Measurements from ENCODE around the gene VPS41. TPM values are rescaled to one million over a fixed set of nuclear protein-coding genes. Genes with fewer than 3 reads are reported as not detected.

VPS41 gene
- total and polyA plus RNA-seq, 2 of the 13 experiments (the other 11 are each of a cell fraction or from before 2014, with no cell fraction given) = 12.1 to 43.4 TPM

- WGBS (ENCODE audit: low lambda C conversion rate) = 93% methylated on average over 1 of the region's 1 CpG
- TF ChIP-seq ZBTB38 (CRISPR knock-in tag; IDR thresholded peaks at IDR 0.05) (no peak), MED13 (CRISPR knock-in tag; IDR thresholded peaks at IDR 0.05) (no peak)
- FAIRE-seq (no peak), DNase-seq (ENCODE audit: low spot score) (no peak), ATAC-seq (no peak)
- H3K79me2 ChIP-seq (ENCODE audit: insufficient read depth, low read length) = no peaks in the 10 kb centered on the region
- ChIA-PET CTCF (ENCODE audit: low intra/inter-chr PET ratio, low total read pairs) (no interaction called here), POLR2A (no interaction called here)
- no peaks in the 10 kb centered on the region for H3K4me1 ChIP-seq (ENCODE audit: insufficient read depth, low read length)
- H3K36me3 ChIP-seq (replicated peaks in 1 of 2; ENCODE audit: control insufficient read depth in 1 of 2, insufficient read depth in 2 of 2, low read length in 2 of 2) = peaks cover 4 to 17% of the 10 kb centered on the region in 2 experiments
- H3K27me3 ChIP-seq (ENCODE audit: control insufficient read depth in 1 of 2, insufficient read depth in 2 of 2, low read length in 2 of 2) = no peaks in the 10 kb centered on the region
- no peak overlapping the region for H3K4me2 ChIP-seq (ENCODE audit: low read depth, low read length)
- no peak overlapping the region for H3K4me3 ChIP-seq (replicated peaks in 1 of 3; ENCODE audit: insufficient read depth in 1 of 3, low read depth in 2 of 3, low read length in 3 of 3)
- no peak overlapping the region for H3K9ac ChIP-seq (ENCODE audit: insufficient read depth, low read depth, low read length)
- H3K27ac ChIP-seq (ENCODE audit: extremely low read length, insufficient read depth, low read length) = no peak overlapping the region
- no TSS peak for BruUV-seq (replicated peaks)
- intact Hi-C loops (cut with micrococcal nuclease; ENCODE audit: unreplicated experiment) (no loop called here), in situ Hi-C loops (cut with HindIII; ENCODE audit: extremely low pct_ligation_motif_present, low pct_unique_long_range_greater_than_20kb) (no loop called here)
- no peaks in the 10 kb centered on the region for H4K20me1 ChIP-seq (ENCODE audit: insufficient read depth, low read length)
- H3K9me3 ChIP-seq (ENCODE audit: low read length) = no peaks in the 10 kb centered on the region
- H2AFZ ChIP-seq (ENCODE audit: low read length) = no peak overlapping the region
Measured at GRCh38 chr7:38743899-38744298, 165.1 kb downstream of the VPS41 start.

GRCh38 chr7:38740041-38740440 lies 168.9 kb downstream of the VPS41 start:
- ChIA-PET POLR2A (no interaction called here), CTCF (ENCODE audit: low intra/inter-chr PET ratio, low total read pairs) (no interaction called here)
- no peak overlapping the region for H3K9ac ChIP-seq (ENCODE audit: insufficient read depth, low read depth, low read length)
- peaks cover 3 to 17% of the 10 kb centered on the region in 2 experiments for H3K36me3 ChIP-seq (replicated peaks in 1 of 2; ENCODE audit: control insufficient read depth in 1 of 2, insufficient read depth in 2 of 2, low read length in 2 of 2)
- no TSS peak for BruUV-seq (replicated peaks)
- intact Hi-C loops (cut with micrococcal nuclease; ENCODE audit: unreplicated experiment) (no loop called here), in situ Hi-C loops (cut with HindIII; ENCODE audit: extremely low pct_ligation_motif_present, low pct_unique_long_range_greater_than_20kb) (no loop called here)
- 97% methylated on average over 4 of the region's 4 CpGs for WGBS (ENCODE audit: low lambda C conversion rate)
- no peak overlapping the region for H3K4me3 ChIP-seq (replicated peaks in 1 of 3; ENCODE audit: insufficient read depth in 1 of 3, low read depth in 2 of 3, low read length in 3 of 3)
- H3K4me2 ChIP-seq (ENCODE audit: low read depth, low read length) = no peak overlapping the region
- no peak for ATAC-seq
- no peaks in the 10 kb centered on the region for H4K20me1 ChIP-seq (ENCODE audit: insufficient read depth, low read length)
- FAIRE-seq = no peak
- no peak overlapping the region for H2AFZ ChIP-seq (ENCODE audit: low read length)
- TF ChIP-seq HOXA5 (CRISPR knock-in tag; IDR thresholded peaks at IDR 0.05) (no peak), ZBED4 (CRISPR knock-in tag; IDR thresholded peaks at IDR 0.05; ENCODE audit: borderline replicate concordance) (no peak), ZNF446 (CRISPR knock-in tag; IDR thresholded peaks at IDR 0.05) (no peak), CSRNP2 (CRISPR knock-in tag; conservative IDR thresholded peaks at IDR 0.05; ENCODE audit: low read depth) (no peak), ZNF451 (CRISPR knock-in tag; IDR thresholded peaks at IDR 0.05) (no peak), SMAD9 (CRISPR knock-in tag; IDR thresholded peaks at IDR 0.05) (no peak), ZNF558 (CRISPR knock-in tag; IDR thresholded peaks at IDR 0.05; ENCODE audit: borderline replicate concordance) (no peak), ZNF598 (CRISPR knock-in tag; IDR thresholded peaks at IDR 0.05; ENCODE audit: borderline replicate concordance) (no peak), ZNF772 (CRISPR knock-in tag; IDR thresholded peaks at IDR 0.05) (no peak)
- H3K4me1 ChIP-seq (ENCODE audit: insufficient read depth, low read length) = no peaks in the 10 kb centered on the region
- no peaks in the 10 kb centered on the region for H3K79me2 ChIP-seq (ENCODE audit: insufficient read depth, low read length)
- no peak for DNase-seq (ENCODE audit: low spot score)
- no peak overlapping the region for H3K27ac ChIP-seq (ENCODE audit: extremely low read length, insufficient read depth, low read length)
- H3K9me3 ChIP-seq (ENCODE audit: low read length) = no peaks in the 10 kb centered on the region
- H3K27me3 ChIP-seq (ENCODE audit: control insufficient read depth in 1 of 2, insufficient read depth in 2 of 2, low read length in 2 of 2) = no peaks in the 10 kb centered on the region

Measured in HepG2 (cell line).